GM10248 (cell line): ENCODE data around the gene CD300LG.

Source experiments
- CTCF ChIA-PET: fragments of 300-600 bp; sonication (Branson Sonifier 250); formaldehyde crosslinking; extraction: SDS; loops from one replicate; lab custom pipeline; 2021; ENCODE audit warnings: antibody characterized with exemption; lab: Yijun Ruan, JAX
- POLR2A ChIA-PET: fragments of 350-650 bp; sonication (Branson Sonifier 250); formaldehyde crosslinking; extraction: SDS; loops from one replicate; lab custom pipeline; 2020; ENCODE audit warnings: antibody characterized with exemption; lab: Yijun Ruan, JAX
- DNase-seq: peaks from one replicate; pipeline ENCODE4 v3.0.0; 2012; ENCODE audit errors: extremely low spot score
- TF ChIP-seq, protein P1 (sequence below): IDR thresholded peaks from 2 replicates; pipeline ENCODE4 v1.5.1; 2012; ENCODE audit warnings: mild to moderate bottlenecking, low read depth; ENCODE audit errors: extremely low read depth, missing control alignments, control extremely low read depth

Gene CD300LG

DNA sequence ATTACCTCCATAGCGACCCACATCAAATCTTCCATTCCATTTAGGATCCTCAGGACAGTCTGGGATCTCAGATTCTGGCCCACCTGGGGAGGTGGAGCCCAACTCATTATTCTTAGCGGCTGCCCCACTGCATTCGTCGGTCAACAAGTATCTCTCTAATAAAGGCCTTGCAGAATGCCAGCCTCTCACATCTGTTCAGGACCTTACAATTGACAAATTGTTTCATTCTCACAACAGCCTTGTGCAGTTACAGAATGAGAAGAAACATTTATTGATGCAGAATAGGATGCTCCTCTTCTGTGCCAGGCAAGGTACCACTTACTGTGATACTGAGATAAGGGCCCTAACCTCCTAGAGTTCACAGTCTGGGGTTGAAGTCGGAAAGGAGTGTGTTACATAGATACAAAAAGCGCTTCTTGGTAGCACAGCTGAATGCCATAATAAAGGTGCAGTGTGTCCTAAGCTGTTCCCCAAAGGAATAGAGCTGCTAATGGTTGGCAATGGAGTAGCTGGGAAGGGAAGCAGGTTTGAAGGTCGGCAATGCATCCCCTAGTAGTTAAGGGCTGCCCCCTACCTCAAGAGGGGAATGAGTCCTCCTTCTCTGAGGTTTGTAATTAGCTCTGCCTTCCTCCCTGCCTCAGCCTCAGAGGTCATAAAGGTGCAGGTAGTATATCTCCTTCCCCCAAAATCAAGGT, 62.7 kb downstream of the CD300LG start:
- CTCF ChIA-PET = interaction anchor here (0.7 to 6.5 kb wide), 32 partner anchors 8 to 379 kb away, joined by 3 to 50 read pairs (median 4); partner anchors contain the start of genes CD300LG and PPY
- POLR2A ChIA-PET = no interaction called here
- DNase-seq = no peak
- TF ChIP-seq, protein P1, sequence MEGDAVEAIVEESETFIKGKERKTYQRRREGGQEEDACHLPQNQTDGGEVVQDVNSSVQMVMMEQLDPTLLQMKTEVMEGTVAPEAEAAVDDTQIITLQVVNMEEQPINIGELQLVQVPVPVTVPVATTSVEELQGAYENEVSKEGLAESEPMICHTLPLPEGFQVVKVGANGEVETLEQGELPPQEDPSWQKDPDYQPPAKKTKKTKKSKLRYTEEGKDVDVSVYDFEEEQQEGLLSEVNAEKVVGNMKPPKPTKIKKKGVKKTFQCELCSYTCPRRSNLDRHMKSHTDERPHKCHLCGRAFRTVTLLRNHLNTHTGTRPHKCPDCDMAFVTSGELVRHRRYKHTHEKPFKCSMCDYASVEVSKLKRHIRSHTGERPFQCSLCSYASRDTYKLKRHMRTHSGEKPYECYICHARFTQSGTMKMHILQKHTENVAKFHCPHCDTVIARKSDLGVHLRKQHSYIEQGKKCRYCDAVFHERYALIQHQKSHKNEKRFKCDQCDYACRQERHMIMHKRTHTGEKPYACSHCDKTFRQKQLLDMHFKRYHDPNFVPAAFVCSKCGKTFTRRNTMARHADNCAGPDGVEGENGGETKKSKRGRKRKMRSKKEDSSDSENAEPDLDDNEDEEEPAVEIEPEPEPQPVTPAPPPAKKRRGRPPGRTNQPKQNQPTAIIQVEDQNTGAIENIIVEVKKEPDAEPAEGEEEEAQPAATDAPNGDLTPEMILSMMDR = no peak

DNA sequence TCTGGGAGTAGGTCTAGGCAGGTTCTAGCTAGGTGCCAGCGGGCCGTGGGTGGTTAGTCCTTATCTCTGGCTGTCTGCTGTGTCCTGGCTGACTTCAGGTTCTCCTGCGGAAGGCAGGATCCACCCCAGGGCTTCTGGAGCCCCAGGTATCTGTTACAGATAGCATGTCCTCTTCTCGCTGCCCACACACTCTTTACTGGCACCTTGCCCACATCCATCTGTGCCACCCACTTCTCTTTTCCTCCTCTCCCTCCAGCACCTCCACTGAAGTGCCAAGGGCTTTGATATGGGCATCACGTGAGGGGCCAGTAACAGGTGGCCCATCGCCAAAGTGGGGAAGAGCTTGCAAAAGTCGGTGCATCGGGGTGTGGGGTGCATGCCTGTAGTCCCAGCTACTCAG, 64.9 kb downstream of the CD300LG start:
- no peak for DNase-seq
- ChIA-PET CTCF (interaction anchor here (4.6 to 4.7 kb wide), 3 partner anchors 11 to 31 kb away, joined by 25 to 50 read pairs (median 34); partner anchors contain the start of gene PPY), POLR2A (interaction anchor here (0.5 kb wide), 1 partner anchor 84 kb away, joined by 6 read pairs; no protein-coding TSS in a partner anchor)
- TF ChIP-seq, protein P1 = no peak

DNA sequence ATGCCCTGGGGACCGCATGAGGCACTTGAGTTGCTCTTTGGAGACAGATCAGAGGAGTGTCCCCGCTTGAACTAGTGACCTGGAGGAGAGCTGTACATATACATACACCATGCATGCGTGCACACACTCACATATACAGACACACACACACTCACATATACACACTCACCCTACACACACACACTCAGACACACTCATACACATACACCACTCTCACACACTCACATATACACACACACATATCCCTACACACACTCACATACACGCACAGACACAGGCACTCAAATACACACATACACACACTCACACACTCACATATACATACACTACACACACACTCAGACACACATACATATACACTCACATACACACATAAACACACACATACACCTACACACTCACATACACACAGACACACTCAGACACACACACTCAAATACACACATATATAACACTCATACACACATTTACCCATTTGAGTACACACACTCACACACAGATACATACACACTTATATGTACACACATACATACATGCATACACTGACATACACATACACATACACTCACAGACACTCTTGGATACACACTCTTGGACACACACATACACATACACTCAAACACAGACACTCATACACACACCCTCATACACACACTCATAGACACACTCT, 65.8 kb downstream of the CD300LG start:
- CTCF ChIA-PET = interaction anchor here (4.6 to 4.7 kb wide), 3 partner anchors 11 to 31 kb away, joined by 25 to 50 read pairs (median 34); partner anchors contain the start of gene PPY
- DNase-seq = no peak
- POLR2A ChIA-PET = interaction anchor here (0.5 kb wide), 1 partner anchor 83 kb away, joined by 6 read pairs; no protein-coding TSS in a partner anchor
- TF ChIP-seq, protein P1 = no peak
